Upper lobe of left lung (tissue), 4 donors: ENCODE measurements around the gene FN3KRP.

ENCODE experiments used
- CTCF ChIP-seq, 6 experiments: fragments of 450-650 bp in 4 of 6; fragments of 200-600 bp in 2 of 6; sonication (generic) in 2 of 6; IDR thresholded peaks; one replicate each; pipeline ENCODE4 v1.5.1; 2016 to 2019; ENCODE audit warnings: antibody characterized with exemption in 6 of 6
- EP300 ChIP-seq, 4 donors: sonication (generic); formaldehyde crosslinking; IDR thresholded peaks; one replicate each; pipeline ENCODE4 v1.5.1; 2017; ENCODE audit warnings: antibody characterized with exemption in 4 of 4, control low read depth in 2 of 4
- POLR2A ChIP-seq, 4 donors: fragments of 450-650 bp; IDR thresholded peaks; one replicate each; pipeline ENCODE4 v1.5.1; 2016 to 2017; ENCODE audit warnings: antibody characterized with exemption in 4 of 4, mild to moderate bottlenecking in 2 of 4
- POLR2AphosphoS5 ChIP-seq, 2 donors: sonication (generic); formaldehyde crosslinking; IDR thresholded peaks; one replicate each; pipeline ENCODE4 v1.5.1; 2017; ENCODE audit warnings: antibody characterized with exemption in 2 of 2

- TF ChIP-seq POLR2A (IDR thresholded peaks at IDR 0.05) (no peak), CTCF (IDR thresholded peaks at IDR 0.05) (no peak), POLR2AphosphoS5 (IDR thresholded peaks at IDR 0.05) (no peak), EP300 (IDR thresholded peaks at IDR 0.05) (no peak)
These were observed 21.9 kb upstream of the FN3KRP start for GRCh38 chr17:82694647-82695046.
